ENCODE results near the gene CACNA2D3.

Gene CACNA2D3

DNA sequence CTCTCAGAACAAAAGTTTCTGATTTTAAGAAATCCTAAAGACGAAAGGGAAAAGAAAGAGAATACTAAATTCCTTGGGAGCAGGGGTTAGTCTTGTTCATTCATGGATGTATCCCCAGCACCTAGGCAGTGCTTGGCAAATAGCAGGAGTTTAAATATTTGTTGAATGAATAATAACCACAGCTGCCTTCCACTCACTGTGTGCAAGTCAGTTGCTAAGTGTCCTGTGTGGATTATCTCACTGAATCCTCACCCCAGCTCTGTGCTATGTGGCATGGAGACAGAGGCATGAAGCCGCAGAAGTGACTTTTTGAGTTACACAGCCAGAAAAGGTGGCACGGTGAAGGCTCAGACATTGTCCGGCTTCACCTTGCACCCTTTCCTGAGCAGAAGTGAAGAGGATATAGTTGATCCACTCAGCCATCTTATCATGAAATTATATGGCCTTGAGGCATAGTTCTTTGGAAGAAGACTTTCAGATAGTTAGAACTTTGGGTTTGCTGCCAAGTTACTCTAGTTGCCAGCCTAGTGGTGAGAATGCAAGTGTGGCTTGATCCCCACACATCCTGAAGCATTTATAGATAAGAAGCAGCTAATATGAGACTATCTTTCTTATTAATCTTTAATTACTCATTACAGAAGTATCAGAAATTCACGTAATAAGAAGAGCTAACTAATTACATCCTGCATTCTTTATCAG lies 450.0 kb downstream of the CACNA2D3 start:
- DNase-seq (ENCODE audit: low read depth, low spot score), result no peak

DNA sequence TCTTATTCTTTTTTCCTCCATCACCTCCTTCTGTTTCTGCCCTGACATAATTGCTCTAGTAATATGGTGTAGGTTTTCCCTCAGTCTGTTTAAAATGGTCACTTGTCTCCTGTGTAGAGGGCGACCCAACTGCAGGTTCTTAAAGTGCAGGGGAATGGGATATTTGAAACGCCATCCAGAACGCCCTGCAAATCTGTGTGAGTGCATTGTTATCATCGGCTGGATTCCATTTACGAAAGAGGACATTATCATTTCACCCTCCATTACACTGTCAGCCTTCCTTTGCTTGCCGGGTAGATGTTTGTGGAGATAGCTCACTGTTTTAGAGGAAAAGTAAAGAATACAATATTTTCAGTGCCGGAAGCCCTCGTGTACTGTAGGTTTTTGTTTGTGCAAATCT lies 451.5 kb downstream of the CACNA2D3 start:
- DNase-seq (ENCODE audit: low read depth, low spot score), result no peak

DNA sequence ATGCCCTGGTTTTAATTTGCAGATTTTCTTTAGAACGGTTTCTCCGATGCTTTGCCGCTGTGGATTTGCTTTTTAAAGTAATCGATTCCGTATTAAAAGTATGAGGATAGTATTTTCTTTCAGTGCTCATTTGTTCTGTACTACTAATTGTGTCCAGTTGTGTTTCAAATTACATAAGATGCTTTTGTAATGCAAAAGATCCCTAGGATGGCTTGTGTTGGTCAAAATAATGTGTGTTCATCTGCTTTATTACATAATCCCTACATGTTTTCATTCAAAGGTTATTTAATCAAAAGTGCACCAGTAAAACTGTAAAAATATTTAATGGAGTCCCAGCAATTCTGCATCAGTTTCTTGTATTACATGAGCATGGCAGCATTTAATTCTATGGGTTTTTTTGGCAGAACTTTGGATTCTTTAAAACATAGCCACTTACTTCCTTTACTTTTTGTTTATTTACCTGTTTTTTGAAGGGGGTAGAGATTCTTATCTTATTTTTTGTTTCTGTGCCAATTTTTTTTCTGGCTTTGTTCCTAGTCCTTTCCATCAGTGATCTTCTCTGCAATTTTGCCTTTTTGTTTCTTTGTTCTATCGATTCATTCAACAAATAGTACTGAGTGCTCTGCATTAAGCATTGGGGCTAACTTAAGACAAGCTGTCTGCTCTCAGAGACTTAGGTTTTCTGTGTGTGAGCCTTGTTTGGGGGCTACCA lies 452.7 kb downstream of the CACNA2D3 start:
- no peak for DNase-seq (ENCODE audit: low read depth, low spot score)

DNA sequence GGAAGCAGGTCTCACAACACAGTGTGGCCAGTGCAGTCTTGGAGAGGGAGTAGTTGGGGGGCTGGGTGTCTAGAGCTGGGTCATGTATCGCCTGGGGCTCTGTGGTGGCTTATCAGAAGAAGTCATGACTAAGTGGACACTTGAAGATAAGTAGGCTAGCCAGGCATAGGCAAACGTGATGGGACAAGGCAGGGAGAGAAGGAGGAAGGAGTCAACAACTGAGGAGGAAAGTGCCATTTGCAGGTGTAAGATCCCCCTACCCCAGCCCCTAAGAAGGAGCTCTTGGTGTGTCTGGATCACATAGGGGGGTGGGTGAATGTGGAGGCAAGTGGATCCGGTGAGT lies 453.2 kb downstream of the CACNA2D3 start:
- no peak for DNase-seq (ENCODE audit: low read depth, low spot score)

DNA sequence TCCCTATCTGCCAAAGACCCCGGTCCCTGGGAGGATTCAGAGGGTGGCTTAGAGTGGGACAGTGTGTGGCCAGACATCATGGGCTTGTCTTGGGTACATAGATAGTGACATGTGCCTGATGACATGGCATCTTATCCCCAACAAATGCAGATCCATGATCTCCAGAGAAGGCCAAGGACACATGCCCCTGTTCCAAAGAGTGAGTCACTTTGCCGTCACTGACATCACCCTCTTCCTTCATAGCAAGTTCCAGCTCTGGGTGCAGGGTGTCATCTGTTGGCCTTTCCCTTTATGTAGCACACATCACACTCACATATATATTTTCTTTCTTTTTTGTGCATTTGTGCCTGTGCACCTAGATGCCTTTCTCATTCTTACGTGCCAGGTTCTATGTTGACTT lies 455.0 kb downstream of the CACNA2D3 start:
- DNase-seq (ENCODE audit: low read depth, low spot score), result no peak

DNA sequence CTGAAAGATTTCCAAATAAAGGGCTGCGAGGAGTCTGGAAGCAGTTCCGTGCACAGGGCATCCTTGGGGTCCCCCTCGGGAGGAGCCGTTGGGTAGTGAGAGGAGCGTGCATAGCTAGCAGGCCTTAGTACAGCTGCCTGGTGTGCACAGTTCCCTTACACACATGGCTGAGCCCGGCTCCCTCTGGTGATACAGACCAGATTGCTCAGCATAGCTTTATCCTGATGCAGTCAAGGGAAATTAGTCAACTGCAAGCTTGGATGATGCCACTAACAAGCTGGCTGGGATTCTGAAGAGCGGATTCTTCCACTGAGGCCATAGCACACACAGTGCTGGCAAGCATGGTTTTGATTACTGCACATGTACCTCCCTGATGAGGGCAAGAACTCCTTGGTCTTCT lies 456.1 kb downstream of the CACNA2D3 start:
- no peak for DNase-seq (ENCODE audit: low read depth, low spot score)

DNA sequence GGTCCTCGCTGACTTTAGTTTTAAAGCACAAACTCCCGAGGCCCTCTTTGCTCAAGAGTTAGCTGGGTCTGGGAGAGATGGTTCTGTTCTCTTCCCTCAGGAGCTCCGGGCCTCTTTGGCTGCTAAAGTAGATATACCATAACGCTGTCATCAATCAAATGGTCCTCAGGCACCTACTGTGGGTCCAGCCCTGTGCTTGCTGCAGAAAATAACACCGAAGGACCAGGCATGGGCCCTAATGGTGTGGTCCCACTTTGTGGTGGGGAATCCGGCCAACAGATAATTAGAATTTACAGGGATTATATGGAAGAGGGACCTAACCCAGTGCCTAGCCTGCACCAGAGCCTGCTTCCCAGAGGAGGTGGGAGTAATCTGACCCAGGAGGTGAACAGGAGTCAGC lies 458.1 kb downstream of the CACNA2D3 start:
- DNase-seq (ENCODE audit: low read depth, low spot score), result no peak

DNA sequence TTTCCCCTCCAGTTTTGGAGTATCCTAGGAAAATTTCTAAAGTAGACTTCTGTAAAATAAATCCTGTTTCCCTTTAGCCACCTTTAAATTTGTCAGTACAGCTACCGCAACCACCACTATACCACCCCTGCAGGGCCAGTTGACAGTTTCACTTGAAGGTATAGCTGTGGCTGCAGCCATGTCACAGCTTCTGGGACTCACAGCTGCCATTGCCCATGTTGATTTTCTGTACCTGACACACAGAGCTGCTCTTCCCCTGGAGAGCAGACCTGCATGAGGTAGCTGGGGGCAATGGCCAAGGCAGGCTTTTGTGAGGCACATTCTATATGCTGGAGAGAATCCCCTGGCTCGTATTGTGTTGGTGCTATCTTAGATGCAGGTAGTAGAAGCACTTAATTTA lies 460.1 kb downstream of the CACNA2D3 start:
- DNase-seq (ENCODE audit: low read depth, low spot score), result no peak

DNA sequence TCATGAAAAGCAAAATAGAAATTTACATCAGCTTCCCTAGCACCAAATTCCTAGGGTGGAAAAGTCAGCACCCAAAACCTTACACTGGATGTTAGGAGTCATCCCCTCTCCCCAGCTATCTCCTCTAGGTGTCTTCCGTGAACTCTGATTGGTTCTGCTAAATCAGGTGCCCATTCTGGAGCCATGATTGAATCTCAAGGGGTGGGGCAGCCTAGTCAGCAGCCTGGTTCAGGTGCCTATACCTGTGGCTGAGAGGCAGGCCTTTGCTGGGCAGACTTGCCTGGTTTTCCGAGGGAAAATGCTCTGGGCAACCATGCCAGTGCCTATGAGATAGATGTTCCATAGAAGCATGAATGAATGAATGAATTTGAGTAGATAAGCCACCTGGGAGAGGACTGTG lies 468.8 kb downstream of the CACNA2D3 start:
- DNase-seq (ENCODE audit: low read depth, low spot score), result no peak

DNA sequence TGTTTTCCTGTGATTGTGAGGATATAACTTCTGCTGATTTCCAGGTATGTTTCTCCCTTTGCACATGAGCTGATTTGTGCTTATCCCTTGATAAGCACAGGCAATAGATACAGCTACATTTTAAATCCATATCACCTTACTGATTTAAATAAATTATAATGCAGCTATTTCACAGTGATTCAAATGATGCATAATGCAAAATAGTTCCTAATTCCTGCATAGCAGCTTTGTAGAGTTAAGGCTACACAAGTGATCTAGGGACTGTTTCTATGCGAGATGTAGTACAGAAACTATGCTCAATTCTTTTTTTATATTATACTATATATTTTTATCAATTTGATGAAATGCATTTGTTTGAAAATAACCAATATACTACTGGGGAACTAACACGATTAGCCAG lies 471.3 kb downstream of the CACNA2D3 start:
- DNase-seq (ENCODE audit: low read depth, low spot score), result no peak

DNA sequence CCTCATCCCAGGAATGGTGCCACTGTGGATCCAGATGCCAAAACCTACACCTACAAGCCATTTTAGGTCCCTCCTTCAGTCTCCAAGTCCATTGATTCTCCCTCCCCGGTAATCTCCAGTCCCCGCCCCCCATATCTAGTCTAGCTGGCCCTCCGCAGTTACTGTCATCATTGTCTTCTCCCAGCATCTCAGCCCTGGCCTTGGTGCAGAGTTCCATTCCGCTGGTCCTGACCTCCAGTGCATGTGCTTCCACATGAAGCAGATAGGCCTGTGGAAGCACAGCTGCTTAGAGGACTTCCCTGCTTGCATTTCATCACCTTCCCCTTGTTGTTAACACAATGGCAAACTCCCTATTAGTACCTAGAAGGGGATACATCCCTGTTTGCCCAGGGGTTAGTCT lies 473.7 kb downstream of the CACNA2D3 start:
- DNase-seq (ENCODE audit: low read depth, low spot score), result no peak

DNA sequence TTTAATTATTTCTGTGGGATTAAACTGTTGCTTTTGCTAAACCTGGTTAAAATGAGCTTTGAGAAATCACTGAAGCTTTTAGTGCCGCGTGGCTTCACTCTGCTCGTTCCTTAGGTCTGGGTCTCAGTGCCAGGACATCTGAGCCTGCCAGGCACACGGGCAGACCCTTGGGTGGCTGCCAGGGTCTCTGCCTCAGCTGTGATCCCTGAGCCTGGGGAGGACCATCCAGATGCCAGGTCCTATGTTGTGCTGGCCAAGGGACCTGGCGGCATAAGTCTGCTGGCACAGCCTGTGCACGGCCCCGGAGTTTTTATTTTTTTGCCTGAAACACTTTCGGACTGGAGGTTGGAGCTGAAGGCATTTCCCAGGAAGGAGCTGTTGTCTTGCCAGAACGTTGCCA lies 477.4 kb downstream of the CACNA2D3 start:
- DNase-seq (ENCODE audit: low read depth, low spot score), result no peak

DNA sequence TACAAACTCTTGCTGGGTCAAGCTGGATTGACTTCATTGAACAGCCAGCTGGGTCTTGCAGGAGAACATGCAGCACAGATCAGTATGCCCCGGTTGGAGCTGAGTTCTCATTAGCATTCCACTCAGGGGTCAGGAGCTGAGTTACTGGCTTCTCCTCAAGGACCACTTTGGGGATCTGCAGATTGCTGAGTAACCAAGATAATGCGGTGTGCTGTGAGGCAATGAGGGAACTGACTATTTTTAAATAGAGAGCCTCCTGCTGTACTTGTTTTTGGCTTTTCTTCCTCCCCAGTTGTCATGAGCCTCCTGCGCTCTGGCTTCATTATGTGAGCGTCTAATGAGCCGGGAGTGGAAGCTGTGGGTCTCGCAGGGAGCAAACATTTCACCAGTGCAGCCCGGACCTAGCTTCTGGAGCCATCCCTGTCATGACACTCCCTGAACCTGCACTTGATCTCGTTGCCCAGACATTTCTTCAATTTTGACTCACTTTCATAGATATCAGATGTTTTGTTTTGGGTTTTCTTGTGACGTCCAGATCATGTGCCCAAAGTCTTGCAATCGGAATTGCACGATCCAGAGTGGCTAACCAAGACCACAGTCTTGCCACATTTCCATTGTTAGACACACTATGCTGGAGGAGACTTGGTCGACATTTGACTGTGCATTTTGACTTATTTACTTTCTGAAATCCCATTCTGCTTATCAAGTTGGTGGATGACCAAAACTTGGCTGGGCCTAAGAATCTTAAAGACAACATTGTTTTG lies 478.3 kb downstream of the CACNA2D3 start:
- no peak for DNase-seq (ENCODE audit: low read depth, low spot score)

DNA sequence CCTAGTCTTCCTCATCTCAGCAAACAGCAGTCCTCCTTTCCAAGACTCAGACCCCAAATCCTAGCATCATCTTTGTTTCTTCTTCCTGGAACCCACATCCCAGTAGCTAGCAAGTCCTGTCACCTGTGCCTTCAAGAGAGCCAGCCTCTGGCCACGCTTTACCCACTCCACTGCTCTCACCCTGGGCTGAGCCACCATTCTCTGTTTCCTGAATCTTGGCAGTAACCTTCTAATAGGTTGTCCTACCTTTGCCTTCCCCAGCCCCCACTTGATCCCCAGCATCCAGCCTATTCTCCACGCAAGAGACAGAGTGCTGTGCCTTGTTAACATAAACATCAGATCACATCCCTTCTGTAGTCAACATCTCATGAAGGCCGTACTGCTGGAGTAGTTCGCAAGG lies 482.1 kb downstream of the CACNA2D3 start:
- DNase-seq (ENCODE audit: low read depth, low spot score), result no peak

DNA sequence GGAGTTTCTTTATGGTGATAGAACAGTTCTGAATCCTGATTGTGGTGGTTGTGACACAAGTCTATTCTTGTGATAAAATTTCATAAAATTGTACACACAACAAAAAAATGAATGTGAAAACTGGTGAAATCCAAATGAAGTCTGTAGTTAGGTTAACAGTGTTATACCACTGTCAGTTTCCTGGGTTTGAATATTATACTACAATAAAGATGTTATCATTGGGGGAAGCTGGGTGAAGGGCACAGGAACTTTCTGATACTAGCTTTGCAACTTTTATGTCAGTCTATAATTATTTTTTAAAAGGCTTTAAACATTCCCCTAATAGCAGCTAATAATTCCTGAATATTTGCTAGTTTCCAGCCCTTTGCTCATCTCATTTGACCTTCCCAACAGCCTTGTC lies 485.7 kb downstream of the CACNA2D3 start:
- DNase-seq (ENCODE audit: low read depth, low spot score), result no peak

DNA sequence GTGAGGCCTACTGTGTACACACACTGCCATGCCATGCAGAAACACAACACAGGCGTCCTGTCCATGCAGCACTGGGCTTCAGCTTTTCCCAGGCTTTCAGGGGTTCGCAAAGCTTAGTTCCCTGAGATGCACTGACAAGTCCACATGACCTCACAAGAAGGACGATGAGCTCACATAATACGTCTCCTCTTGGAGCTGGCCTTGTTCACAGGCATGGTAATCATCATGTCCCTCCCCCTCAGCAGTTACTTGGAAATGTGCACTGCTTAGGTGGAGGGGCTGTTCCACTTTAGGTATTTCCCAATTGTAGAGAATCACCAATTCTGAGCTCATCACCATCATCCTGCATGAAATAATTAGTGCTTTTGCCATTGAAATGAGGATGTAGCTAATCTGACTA lies 496.7 kb downstream of the CACNA2D3 start:
- no peak for DNase-seq (ENCODE audit: low read depth, low spot score)

DNA sequence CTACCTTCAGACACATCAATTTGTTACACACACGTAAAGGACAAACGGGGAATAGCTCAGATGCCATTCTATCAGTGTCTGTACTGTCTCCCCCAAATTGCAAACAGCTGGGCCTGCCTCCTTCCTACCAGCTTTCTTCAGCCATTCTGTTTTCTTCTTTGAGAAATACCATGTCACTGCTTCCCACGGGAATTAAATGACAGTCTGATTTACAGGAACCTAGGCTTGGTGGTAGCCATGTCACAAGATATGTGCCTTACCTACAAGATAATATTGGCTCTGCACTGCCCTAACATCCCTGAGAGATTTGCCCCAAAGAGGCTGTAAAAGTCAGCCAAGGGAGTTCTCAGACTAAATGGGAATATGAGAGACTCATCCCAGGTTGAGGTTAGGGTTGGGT lies 497.2 kb downstream of the CACNA2D3 start:
- no peak for DNase-seq (ENCODE audit: low read depth, low spot score)

DNA sequence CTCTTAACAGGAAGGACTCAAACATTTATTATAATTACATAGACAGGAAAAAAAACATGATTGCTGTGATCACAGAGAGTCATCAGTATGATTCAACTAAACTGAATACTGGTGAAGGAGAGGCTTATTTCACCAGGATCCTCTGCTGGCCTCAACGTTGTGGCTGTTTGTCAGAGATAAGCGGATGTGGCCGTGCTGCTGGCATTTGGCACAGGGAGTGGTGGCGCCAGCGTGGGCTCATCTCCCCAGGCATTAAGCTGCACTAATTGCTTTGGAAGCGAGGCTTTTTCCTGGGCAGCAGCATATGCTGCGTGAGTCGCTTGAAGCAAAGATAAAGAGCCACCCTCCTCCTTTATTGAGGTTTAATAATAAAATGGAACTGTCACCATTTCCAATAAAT lies 498.8 kb downstream of the CACNA2D3 start:
- no peak for DNase-seq (ENCODE audit: low read depth, low spot score)

DNA sequence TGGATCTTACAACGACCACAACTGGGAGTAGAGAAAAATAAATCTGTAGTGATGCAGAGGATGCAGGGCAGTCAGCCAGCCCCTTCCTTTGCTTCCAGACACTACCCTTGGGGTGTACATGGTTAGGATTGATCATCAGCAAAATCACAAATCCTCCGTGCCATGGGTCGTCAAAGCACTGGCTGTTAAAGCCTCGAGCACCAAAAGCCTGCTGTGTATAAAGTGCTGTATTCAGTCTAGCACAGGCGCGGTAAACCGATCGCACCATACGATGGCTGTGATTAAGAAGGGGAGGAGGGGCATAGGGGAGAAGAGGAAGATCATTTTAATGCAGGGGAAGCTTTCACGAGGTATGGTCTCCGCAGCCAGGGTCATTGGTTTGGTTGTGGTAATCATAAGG lies 500.3 kb downstream of the CACNA2D3 start:
- DNase-seq (ENCODE audit: low read depth, low spot score), result no peak

DNA sequence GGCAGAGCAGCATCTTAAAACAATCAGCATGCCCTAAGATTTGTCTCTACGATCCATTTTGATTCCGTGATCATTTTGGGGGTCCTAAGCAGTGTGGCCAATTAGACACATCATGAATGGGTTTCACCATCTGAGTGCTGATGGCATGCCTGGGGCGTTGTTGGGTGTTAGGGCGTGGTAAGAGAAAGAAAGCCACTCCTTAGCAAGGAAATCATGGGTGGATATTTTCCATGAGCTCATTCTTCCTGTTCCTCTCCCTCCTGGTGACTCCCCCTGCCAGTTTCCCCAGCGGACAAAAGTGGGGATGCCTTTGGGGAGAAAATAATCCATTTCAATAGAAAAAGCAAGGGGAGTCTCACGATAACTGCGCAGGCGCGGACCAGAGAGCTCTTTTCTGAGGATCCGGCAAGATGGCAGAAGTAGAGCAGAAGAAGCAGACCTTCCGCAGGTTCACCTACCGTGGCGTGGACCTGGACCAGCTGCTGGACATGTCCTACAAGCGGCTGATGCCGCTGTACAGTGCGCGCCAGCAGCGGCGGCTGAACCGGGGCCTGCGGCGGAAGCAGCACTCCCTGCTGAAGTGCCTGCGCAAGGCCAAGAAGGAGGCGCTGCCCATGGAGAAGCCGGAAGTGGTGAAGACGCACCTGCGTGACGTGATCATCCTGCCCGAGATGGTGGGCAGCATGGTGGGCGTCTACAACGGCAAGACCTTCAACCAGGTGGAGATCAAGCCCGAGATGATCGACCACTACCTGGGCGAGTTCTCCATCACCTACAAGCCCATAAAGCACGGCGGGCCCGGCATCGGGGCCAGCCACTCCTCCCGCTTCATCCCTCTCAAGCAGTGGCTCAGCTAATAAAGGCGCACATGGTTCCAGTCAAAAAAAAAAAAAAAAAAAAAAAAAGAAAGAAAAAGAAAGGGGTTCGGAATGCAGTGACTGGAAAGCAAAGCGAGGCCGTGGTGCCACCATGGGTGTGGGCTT lies 503.7 kb downstream of the CACNA2D3 start:
- DNase-seq (ENCODE audit: low read depth, low spot score), result no peak

DNA sequence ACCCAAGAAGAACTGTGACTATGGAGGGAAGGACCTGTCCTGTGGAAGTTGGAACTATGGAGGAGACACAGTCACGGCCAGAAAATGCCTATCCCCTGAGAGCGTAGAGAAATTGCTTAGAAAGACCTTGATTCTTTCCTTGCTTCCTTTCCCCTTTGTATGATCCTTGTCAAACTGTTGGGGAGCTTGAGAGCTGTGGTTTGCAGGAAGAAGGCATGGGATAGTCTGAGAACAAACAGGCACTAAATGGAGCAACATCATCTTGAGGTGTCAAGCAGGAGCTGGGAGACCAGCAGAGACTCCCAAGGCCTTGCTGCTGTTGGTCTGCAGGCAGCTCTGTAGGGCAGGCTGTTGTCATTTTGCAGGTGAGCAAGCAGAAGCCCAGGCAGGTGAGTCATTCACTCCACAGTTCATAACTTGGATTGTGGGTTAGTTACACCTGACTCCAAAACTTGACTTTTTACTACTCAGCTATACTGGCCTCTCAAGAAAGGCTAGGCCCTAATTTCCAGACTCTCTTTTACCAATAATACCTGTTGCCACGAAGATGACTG lies 506.6 kb downstream of the CACNA2D3 start:
- DNase-seq (ENCODE audit: low read depth, low spot score), result peak; percentile 30
